Calu3 (cell line): ENCODE data around the gene DLX2. TPM values are rescaled to one million over a fixed set of nuclear protein-coding genes. Genes with fewer than 3 reads are reported as not detected.
A peak's percentile ranks its signal among the peaks of the same experiment; 100 is the strongest.

ENCODE experiments used
- BruUV-seq: library from RNA; stranded (reverse); fragments of 400-500 nt; replicated peaks from 2 replicates; lab custom pipeline; 2021; lab: Mats Ljungman, UMichigan
- CTCF ChIA-PET: fragments of 300-600 bp; sonication (Branson Sonifier 250); formaldehyde crosslinking; loops from one replicate; lab custom pipeline; 2022; ENCODE audit warnings: antibody characterized with exemption; lab: Charles Lee
- DNase-seq: peaks from one replicate; pipeline ENCODE4 v3.0.0; 2022
- H3K27ac Mint-ChIP-seq: one replicate; pipeline ENCODE4 v1.8.0; 2022; ENCODE audit warnings: mixed read lengths; ENCODE audit not compliant: unreplicated experiment
- H3K27me3 Mint-ChIP-seq: one replicate; pipeline ENCODE4 v1.8.0; 2022; ENCODE audit warnings: mixed read lengths; ENCODE audit not compliant: unreplicated experiment
- H3K36me3 Mint-ChIP-seq: one replicate; pipeline ENCODE4 v1.8.0; 2022; ENCODE audit warnings: mild to moderate bottlenecking, moderate library complexity, mixed read lengths; ENCODE audit not compliant: insufficient read depth, unreplicated experiment
- H3K4me1 Mint-ChIP-seq: one replicate; pipeline ENCODE4 v1.8.0; 2022; ENCODE audit warnings: mild to moderate bottlenecking, low read depth, mixed read lengths; ENCODE audit not compliant: unreplicated experiment
- H3K4me3 Mint-ChIP-seq: one replicate; pipeline ENCODE4 v1.8.0; 2022; ENCODE audit warnings: mild to moderate bottlenecking, low read depth, moderate library complexity, mixed read lengths; ENCODE audit not compliant: unreplicated experiment
- H3K9me3 Mint-ChIP-seq: one replicate; pipeline ENCODE4 v1.8.0; 2022; ENCODE audit warnings: low read depth, mixed read lengths; ENCODE audit not compliant: unreplicated experiment
- CTCF ChIP-seq: fragments of 200-600 bp; IDR thresholded peaks from one replicate; pipeline ENCODE4 v1.8.0; 2022; ENCODE audit warnings: antibody characterized with exemption; ENCODE audit not compliant: unreplicated experiment
- intact Hi-C: fragments of 100-400 bp; cut with micrococcal nuclease; formaldehyde crosslinking; loops from one replicate; pipeline ENCODE4 v1.10.0; 2022; ENCODE audit not compliant: unreplicated experiment
- total RNA-seq: library from RNA; stranded (reverse); gene quantifications from 2 replicates; pipeline ENCODE4 v1.2.3, GENCODE V29; 2022

DLX2 gene
- total RNA-seq, 1 experiment from 2014 or later = not detected

DNA sequence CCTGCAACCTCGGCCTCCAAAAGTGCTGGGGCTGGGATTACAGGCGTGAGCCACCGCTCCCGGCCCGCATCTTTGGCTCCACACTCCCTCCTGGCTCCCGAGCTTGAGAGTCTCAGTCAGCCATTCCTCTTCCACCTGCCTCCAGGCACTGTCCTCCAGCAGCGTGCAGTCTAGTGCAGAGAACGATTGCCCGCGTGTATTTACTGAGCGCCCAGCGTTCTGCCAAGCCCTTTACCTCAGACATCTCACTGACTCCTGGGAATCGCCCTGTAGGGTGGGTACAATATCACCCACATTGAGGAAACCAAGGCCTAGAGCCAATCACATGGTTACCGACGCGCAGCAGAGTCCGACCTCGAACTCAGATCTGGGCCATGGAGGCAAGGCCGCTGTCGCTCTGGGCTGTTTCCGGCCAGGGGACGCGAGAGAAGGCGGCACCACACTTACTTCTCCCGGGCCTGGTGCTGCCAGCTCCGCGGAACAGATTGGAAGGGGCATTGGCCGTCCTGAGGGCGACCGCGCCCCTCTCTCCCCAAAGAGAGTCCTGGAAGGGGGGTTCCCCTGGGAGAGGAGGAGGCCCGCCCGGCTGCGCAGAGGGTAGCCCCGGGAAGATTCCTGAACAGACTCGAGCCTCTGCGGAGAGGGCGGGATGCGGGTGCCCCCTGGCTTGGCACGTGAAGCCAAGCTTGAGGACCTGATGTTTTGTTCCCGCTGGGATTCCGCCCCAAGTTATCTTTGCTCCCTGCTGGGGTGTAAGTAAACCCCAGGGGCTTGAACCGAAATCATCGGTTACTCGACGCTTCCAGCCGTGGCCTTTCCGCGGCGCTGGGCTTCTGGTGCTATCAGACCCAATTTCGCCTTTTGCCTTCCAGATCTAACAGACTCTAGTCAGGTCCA lies 5.2 kb upstream of the DLX2 start:
- no peak for DNase-seq
- Mint-ChIP-seq H3K36me3 (peaks cover 7% of the 10 kb centered on the region), H3K27ac (no peak overlapping the region), H3K9me3 (no peaks in the 10 kb centered on the region), H3K27me3 (peaks cover 24% of the 10 kb centered on the region), H3K4me3 (no peak overlapping the region), H3K4me1 (peaks cover 12% of the 10 kb centered on the region)
- TF ChIP-seq CTCF = no peak
- intact Hi-C loops = loop anchor here (2.0 to 10.0 kb wide), 3 partner anchors 103 to 297 kb away; partner anchors contain the start of gene HAT1
- no TSS peak for BruUV-seq
- CTCF ChIA-PET = no interaction called here

- H3K36me3 Mint-ChIP-seq = peaks cover 23% of the 10 kb centered on the region
- H3K4me1 Mint-ChIP-seq = peaks cover 28% of the 10 kb centered on the region
- H3K27me3 Mint-ChIP-seq = peaks cover 38% of the 10 kb centered on the region
- H3K9me3 Mint-ChIP-seq = no peaks in the 10 kb centered on the region
- peak; percentile 49 for TF ChIP-seq CTCF
- intact Hi-C loops = loop anchor here (2.0 to 10.0 kb wide), 3 partner anchors 102 to 296 kb away; partner anchors contain the start of gene HAT1
- BruUV-seq = no TSS peak
- H3K27ac Mint-ChIP-seq = no peak overlapping the region
- H3K4me3 Mint-ChIP-seq = peak overlapping the region; percentile 63
- CTCF ChIA-PET = interaction anchor here (0.8 to 1.6 kb wide), 6 partner anchors 21 to 523 kb away, joined by 3 to 10 read pairs (median 5); no protein-coding TSS in a partner anchor
- peak; percentile 62 for DNase-seq
Measured at GRCh38 chr2:172106108-172106961, 3.6 kb upstream of the DLX2 start.

DNA sequence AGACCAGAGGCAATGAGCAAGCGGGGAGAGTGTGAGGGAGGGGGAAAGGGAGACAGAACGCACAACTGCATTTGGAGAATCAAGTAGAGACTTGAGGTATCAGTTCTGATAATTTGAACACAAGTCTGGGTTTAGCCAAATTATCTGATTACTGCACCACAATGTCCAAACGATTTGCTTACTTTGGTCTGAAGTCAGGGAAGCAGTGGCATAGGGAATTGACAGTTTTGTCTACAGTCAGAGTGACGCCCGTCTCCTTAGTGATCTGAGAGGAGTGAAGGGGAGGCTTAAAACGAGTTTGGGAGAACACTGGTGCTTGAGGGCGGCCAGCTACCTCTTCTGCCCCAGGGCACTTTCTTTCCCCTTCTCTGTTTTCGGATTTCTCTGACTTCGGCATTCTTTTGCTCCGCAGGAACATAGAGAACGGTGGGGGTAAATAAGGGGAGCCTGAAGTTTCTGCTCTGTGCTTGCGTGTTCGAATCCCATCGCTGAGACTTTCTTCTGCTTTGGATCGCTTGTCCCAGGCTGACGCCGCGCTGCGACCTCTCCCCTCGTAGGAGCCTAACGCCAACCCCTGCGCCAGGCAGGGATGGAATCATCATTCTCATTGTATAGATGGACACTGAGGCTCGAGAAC lies 2.9 kb upstream of the DLX2 start:
- BruUV-seq = no TSS peak
- CTCF ChIA-PET = interaction anchor here (1.0 to 1.6 kb wide), 3 partner anchors 22 to 402 kb away, joined by 3 to 10 read pairs (median 6); no protein-coding TSS in a partner anchor

More for the DNA sequence above, 2.9 kb upstream of the DLX2 start:
- H3K9me3 Mint-ChIP-seq = no peaks in the 10 kb centered on the region
- intact Hi-C loops = loop anchor here (2.0 to 10.0 kb wide), 3 partner anchors 101 to 295 kb away; partner anchors contain the start of gene HAT1
- H3K36me3 Mint-ChIP-seq = peaks cover 24% of the 10 kb centered on the region
- peaks cover 46% of the 10 kb centered on the region for H3K27me3 Mint-ChIP-seq
- no peak overlapping the region for H3K27ac Mint-ChIP-seq
- no peak for DNase-seq
- TF ChIP-seq CTCF = no peak
- H3K4me3 Mint-ChIP-seq = peak overlapping the region; percentile 63
- H3K4me1 Mint-ChIP-seq = peaks cover 30% of the 10 kb centered on the region
